NK-92 (cell line): Measurements from ENCODE around the gene RPS29.

Source experiments
- DNase-seq: peaks from one replicate; lab custom pipeline; 2025; ENCODE audit not compliant: unreplicated experiment; lab: John Stamatoyannopoulos, UW

RPS29 gene

GRCh38 chr14:49551569-49551968 lies 34.6 kb downstream of the RPS29 start:
- DNase-seq = no peak

GRCh38 chr14:49550286-49551184 lies 35.6 kb downstream of the RPS29 start:
- DNase-seq = no peak

GRCh38 chr14:49549881-49550280 lies 36.3 kb downstream of the RPS29 start:
- no peak for DNase-seq

- DNase-seq = no peak
These were observed 36.7 kb downstream of the RPS29 start for GRCh38 chr14:49549446-49549845.

- no peak for DNase-seq
These were observed 39.4 kb downstream of the RPS29 start for GRCh38 chr14:49546766-49547165.

- no peak for DNase-seq
These were observed 40.5 kb downstream of the RPS29 start for GRCh38 chr14:49545716-49546115.

GRCh38 chr14:49545071-49545470 lies 41.1 kb downstream of the RPS29 start:
- no peak for DNase-seq

- no peak for DNase-seq
These were observed 45.1 kb downstream of the RPS29 start for GRCh38 chr14:49541049-49541448.

GRCh38 chr14:49538852-49539251 lies 47.3 kb downstream of the RPS29 start:
- no peak for DNase-seq
